OCI-M2 (cell line): ENCODE results near the gene PDGFA.

ENCODE experiments used
- DNase-seq: peaks from one replicate; lab custom pipeline; 2025; ENCODE audit not compliant: unreplicated experiment; lab: John Stamatoyannopoulos, UW

The PDGFA gene

DNA sequence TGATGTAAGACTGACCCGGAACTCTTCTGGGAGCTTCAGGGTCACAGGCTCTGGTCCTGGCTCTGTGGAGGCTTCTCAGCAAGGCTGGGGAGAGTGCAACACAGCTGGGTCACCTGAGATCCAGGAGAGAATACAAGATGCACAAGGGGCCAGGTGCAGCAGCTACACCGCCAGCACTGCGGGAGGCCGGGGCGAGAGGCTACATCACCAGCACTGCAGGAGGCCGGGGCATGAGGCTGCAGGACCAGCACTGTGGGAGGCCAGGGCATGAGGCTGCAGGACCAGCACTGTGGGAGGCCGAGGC, 44.3 kb downstream of the PDGFA start:
- no peak for DNase-seq

GRCh38 chr7:474605-475424, 44.8 kb downstream of the PDGFA start:
- DNase-seq, result no peak

DNA sequence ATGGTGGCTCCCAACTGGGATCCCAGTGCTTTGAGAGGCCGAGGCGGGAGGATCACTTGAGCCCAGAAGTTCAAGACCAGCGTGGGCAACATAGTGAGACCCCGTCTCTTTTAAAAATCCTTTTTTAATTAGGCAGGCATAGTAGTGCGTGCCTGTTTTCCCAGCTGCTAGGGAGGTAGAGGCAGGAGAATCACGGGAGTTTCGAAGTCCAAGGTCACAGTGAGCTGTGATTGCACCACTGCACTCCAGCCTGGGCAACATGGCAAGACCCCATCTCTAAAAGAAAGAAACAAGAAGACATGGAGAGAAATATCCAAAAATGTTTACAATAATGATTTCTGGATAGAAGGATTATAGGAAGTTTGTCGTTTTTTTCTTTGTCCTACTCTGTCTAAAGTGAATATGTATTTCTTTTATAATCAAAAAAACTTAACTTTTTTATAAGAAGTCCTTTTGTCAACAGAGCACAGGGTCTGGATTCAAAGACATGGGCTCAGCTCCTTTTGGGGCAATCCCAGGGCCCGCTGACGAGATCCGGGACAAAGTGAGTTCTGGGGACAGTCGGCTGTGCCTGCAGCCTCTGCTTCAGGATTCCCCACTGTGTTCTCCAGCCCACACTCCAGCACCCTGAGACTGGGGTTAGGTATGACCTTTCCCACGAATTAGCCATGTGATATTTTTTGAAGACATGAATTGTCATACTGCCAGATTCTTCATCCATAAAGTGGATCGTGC, 45.6 kb downstream of the PDGFA start:
- DNase-seq, result no peak

- DNase-seq, result no peak
Observed at GRCh38 chr7:473211-473734, 46.4 kb downstream of the PDGFA start.

DNA sequence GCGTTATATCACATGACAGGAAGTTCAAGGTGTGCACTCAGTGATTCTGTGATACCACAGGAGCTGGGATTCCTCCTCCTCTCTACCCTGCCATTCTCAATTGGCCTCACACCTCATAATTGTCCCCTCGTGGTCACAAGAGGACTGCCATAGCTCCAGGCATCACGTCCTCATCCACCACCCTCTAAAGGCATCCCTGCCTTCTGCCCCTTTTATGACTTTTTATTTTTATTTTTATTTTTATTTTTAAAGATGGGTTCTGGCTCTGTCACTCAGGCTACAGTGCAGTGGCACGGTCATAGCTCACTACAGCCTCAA, 47.0 kb downstream of the PDGFA start:
- DNase-seq, result no peak

GRCh38 chr7:471866-472639, 47.6 kb downstream of the PDGFA start:
- no peak for DNase-seq

- DNase-seq, result no peak
Observed at GRCh38 chr7:471191-471865, 48.3 kb downstream of the PDGFA start.

GRCh38 chr7:469563-469961, 50.1 kb downstream of the PDGFA start:
- no peak for DNase-seq

- DNase-seq, result no peak
Observed at GRCh38 chr7:468681-469562, 50.7 kb downstream of the PDGFA start.

- no peak for DNase-seq
Observed at GRCh38 chr7:467856-468545, 51.6 kb downstream of the PDGFA start.

DNA sequence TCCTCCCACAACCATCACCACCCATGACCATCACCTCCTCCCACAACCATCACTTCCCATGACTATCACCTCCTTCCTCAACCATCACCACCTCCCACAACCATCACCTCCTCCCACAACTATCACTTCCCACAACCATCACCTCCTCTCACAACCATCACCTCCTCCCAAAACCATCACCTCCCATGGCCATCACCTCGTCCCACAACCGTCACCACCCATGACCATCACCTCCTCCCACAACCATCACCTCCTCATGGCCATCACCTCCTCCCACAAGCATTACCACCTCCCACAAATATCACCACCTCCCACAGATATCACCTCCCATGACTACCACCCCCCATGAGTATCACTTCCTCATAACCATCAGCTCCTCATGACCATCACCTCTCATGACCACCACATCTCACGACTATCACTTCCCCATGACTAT, 52.2 kb downstream of the PDGFA start:
- DNase-seq, result no peak

DNA sequence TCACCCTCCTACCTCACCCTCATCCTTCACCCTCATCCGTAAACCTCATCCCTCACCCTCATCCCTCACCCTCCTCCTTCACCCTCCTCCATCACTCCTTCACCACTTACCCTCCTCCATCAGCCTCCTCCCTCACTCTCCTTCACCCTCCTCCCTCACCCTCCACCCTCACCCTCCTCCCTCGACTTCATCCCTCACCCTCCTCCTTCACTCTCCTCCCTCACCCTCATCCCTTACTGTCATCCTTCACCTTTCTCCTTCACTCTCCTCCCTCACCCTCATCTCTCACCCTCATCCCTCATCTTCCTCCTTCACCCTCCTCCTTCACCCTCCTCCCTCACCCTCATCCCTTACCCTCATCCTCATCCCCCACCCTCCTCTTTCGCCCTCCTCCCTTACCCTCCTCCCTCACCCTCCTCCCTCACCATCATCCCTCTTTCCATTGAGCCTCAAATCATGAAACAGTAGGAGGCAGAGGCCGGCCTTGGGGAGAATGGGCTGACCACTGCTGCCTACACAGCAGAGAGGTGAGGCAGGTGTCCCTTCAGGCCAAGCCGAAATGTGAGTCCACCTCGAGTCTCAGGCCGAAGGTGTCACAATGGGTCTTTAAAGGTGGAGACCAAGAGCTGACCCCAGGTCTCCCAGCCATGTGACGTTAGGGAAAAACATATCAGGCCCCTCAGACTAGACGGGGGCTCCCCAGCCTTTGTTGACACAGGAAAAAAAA, 53.0 kb downstream of the PDGFA start:
- no peak for DNase-seq

DNA sequence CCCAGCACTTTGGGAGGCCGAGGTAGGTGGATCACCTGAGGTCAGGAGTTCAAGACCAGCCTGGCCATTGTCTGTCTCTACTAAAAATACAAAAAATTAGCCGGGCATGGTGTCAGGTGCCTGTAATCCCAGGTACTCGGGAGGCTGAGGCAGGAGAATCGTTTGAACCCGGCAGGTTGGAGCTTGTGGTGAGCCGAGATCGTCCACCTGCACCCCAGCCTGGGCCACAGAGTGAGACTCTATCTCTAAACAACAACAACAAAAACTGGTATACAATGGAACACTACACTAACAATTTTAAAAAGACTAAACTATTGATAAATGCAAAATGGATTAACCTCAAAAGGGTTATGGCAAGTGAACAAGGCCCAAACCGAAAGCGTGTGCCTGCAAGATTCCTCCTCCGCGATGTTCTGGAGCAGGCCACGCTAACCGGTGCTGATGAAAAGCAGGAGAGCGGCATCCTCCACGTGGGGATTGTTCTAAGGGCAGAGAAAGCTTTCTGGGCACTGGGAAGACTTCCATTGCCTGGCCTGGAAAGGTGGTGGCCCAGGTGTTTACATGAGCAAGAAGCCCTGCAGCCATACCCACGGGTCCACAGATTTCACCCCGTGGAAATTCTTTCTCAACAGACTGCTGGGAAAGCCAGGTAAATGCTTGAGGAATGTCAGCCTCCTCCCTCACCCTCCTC, 53.8 kb downstream of the PDGFA start:
- DNase-seq, result no peak

GRCh38 chr7:464454-465401, 54.9 kb downstream of the PDGFA start:
- no peak for DNase-seq

DNA sequence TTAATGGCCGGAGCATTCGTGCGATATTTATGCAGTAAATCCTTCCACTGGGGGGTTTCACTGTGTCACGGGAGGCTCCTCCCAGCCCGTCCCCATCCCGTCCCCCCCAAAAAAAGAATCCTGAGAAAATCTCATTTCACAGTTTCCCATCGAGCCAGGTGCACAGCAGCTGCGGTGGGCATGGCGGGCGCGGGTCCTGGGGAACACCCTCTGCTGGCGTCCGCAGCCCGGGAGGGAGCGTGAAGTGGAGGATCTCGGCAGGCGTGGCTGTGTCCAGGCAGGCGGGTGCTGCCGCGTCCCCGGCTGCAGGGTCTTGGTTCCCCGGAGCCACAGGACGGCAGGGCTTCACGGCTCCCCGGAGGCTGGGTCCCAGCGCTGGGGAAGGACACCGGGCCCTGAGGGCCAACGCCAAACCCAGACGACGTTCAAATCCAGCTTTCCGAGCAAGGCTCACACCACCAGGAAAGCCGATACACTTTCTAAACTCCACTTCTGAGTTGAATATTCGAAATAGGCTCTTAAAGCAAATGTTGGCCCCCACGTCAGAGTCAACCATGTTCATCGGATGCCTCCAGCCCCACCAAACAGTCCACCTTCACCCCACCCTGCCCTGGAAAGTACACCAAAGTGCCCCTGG, 55.7 kb downstream of the PDGFA start:
- no peak for DNase-seq

DNA sequence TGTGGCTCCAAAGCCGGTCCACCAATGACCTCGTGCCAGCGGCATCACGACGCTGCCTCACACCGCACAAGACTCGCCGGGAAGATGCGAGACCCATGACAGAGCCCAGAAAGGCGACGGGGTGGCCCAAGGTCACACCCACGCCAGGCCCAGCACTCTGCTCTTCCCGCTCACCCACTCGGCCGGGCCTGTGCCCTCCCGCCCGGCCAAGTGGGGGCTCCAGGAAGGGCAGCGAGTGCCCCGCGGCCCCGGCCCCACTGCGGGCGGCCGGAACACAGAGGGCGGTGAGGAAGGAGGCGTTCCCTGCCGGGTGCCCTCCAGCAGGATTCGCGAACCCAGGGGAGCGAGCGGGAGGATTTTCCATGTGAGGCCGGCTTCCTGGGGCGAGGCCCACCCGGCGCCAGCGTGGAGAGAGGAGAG, 56.3 kb downstream of the PDGFA start:
- no peak for DNase-seq
